HCEC 1CT (cell line): ENCODE measurements around the gene HMGN2.
"Not testable (repeated sequence)": the region's sequence is repeated elsewhere in the genome, so short reads cannot be mapped to it uniquely, and the experiment has no call there.

Experiments used
- DNase-seq: peaks from one replicate; pipeline ENCODE4 v3.0.0-alpha.2; 2017

The HMGN2 gene

DNA sequence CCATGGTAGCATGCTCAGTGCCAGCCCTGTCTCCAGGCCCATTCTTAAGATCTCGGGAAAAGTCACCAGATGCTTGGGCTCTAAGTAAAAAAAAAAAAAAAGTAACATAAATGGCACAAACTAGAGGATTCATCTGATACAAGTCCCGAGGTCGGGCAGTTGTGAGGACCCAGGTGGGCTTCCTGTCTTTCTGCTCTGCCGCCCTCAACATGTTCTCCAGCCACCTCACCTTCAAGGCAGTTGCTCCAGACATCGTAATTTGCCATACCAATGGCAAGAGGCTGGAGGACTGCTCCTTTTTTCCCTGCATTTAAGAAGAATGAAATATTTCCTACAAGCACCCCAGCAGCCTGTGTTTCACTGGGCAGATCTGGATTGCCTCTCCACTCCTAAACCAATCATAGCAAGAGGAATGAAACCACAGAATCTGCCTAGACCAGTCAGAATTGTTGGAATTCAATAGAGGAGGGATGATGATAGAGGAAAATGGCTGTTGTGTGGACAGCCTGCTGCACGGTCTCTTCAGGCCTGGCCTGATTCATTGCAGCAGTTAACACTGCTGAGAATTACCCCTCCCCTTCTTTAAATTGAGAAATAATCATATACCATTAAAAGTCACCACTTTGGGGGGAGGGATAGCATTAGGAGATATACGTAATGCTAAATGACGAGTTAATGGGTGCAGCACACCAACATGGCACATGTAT is 5.4 kb downstream of the HMGN2 start:
- peak; percentile 5 for DNase-seq

DNA sequence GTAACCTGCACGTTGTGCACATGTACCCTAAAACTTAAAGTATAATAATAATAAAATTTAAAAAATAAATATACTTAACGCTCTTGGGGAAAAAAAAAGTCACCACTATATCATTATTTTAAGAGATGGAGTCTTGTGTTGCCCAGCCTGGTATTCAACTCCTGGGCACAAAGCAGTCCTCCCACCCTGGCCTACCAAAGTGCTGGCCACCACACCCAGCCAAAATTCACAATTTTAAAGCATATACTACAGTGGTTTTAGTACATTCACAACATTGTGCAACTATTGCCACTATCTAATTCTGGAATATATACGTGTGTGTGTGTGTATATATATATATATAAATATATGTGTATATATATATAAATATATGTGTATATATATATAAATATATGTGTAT is 5.9 kb downstream of the HMGN2 start:
- DNase-seq: no peak

GRCh38 chr1:26478988-26479387 is 6.7 kb downstream of the HMGN2 start:
- no peak for DNase-seq

DNA sequence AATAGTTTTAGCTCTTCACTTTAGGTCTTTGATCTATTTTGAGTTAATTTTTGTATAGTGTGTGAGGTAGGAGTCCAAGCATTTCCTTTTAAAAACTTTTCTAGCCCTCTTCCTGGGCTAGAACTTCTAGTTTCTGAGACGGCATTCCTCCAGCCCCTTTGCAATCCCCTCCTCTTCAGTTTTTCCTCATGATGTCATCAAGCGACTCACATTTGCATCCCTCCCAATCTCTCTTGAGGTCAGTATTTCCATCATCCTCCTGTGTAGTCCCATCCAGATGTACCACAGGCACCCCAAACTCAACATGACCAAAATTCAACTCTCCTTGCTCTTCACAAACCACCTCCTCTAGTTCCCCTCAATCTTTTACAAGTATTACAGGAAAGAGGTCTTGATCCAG is 10.7 kb downstream of the HMGN2 start:
- no peak for DNase-seq

GRCh38 chr1:26483980-26484379 is 11.7 kb downstream of the HMGN2 start:
- DNase-seq: no peak

DNA sequence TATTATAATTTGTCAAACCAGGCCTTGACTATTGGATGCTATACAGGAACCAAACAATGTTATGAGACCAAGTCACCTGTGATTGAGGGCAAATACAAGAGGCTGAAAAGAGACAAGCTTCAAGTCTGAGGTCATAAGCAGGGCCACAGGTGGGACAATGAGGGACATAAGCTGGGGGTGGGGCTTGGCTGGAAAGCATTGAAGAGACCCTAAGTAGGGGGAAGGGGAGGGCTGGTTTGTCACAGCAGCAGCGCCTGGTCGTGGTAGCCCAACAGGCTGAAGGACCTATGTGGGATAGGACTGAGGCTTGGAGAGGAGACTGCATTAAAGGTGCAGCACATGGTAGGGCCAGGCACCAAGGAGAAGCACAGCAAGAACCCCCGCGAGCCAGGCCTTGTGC is 17.9 kb downstream of the HMGN2 start:
- no peak for DNase-seq

GRCh38 chr1:26493267-26493666 is 21.0 kb downstream of the HMGN2 start:
- no peak for DNase-seq

DNA sequence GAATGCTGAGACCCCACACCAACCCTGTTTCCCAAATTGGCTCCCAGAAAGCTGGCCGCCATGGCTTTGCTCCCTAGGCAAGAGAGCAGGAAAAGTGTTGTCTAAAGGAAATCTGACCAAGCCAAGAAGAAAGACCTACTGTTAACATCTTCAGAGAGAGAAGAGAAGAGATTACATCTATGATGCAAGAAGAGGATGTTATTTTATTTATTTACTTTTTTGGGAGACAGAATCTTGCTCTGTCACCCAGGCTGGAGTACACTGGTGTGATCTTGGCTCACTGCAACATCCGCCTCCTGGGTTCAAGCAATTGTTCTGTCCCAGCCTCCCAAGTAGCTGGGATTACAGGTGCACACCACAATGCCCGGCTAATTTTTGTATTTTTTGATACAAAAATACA is 21.7 kb downstream of the HMGN2 start:
- no peak for DNase-seq

- peak; percentile 22 for DNase-seq
Measured at GRCh38 chr1:26496861-26497260, 24.6 kb downstream of the HMGN2 start.

DNA sequence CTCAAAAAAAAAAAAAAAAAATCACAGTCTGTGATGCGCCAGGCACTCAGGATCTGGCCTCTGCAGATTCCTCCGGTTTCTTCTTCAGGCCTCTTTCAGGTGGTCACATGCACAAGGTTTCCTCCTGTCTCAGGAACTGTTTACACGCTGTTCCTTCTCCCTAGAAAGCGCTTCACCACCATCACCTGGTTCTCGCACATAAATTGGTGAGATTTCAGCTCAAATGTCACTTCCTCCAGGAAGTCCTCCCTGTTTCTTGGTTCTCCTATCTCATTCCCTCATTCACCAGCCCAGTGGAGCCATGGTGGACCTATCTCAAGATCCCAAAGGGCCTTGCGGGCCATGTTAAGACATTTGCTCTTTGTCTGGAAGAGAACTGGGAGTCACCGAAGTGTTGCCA is 26.7 kb downstream of the HMGN2 start:
- no peak for DNase-seq

GRCh38 chr1:26500488-26501175 is 28.4 kb downstream of the HMGN2 start:
- DNase-seq: peak; percentile 72

DNA sequence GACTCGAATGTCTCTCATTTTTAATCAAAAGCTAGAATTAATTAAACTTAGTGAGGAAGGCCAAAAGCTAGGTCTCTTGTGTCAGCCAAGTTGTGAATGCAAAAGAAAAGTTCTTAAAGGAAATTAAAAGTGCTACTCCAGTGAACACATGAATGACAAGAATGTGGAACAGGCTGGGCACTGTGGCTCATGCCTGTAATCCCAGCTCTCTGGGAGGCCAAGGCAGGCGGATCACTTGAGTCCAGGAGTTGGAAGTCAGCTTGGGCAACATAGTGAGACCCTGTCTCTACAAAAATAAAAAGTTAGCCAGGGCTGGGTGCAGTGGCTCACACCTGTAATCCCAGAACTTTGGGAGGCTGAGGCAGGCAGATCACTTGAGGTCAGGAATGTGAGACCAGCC is 38.5 kb downstream of the HMGN2 start:
- not testable (repeated sequence) for DNase-seq

- not testable (repeated sequence) for DNase-seq
Measured at GRCh38 chr1:26515836-26516235, 43.6 kb downstream of the HMGN2 start.

DNA sequence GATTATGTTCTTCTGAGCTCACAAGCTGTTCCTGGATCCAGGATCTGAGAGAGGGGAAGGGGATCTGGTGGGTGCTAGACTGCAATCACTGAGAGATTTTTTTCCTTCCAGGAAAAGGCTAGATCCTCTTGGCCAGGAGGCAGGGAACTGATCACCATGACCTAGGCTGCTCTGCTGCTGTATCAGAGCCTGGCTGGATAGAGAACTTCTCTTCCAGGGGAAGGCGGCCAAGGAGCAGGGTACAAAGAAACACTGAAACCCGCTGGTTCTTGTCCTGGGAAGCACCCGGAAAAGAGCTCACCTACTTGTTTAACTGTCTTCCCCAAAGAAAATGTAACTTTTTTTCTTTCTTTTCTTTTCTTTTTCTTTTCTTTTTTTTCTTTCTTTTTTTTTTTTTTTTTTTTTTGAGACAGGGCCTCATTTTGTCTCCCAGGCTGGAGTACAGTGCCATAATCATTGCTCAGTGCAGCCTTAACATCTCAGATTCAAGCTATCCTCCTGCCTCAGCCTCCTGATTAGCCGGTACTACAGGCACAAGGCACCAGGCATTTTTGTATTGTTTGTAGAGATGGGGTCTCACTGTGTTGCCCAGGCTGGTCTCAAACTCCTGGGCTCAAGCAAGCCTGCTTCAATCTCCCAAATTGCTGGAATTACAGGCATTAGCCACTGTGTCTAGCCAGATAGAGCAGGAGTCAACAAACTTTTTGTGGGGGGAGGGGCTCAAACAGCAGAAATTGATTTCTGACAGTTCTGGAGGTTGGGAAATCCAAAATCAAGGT is 44.9 kb downstream of the HMGN2 start:
- no peak for DNase-seq

GRCh38 chr1:26517766-26518049 is 45.5 kb downstream of the HMGN2 start:
- no peak for DNase-seq

- no peak for DNase-seq
Measured at GRCh38 chr1:26518355-26518754, 46.1 kb downstream of the HMGN2 start.

DNA sequence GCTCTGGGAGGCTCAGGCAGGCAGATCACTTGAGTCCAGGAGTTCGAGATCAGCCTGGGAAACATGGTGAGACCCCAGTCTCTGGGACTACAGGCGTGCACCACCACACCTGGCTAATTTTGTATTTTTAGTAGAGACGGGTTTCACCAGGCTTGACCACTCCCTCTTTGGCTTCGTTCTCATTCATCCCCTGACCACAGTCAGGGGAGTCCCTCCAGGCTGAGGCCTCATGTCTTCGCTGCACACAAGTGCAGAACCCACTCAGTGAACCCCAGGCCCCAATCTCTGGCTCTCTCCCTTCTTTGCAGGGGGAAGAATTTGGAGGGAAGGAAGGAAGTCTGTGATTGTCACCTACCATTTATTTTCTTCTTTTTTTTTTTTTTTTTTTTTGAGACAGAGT is 48.1 kb downstream of the HMGN2 start:
- no peak for DNase-seq

DNA sequence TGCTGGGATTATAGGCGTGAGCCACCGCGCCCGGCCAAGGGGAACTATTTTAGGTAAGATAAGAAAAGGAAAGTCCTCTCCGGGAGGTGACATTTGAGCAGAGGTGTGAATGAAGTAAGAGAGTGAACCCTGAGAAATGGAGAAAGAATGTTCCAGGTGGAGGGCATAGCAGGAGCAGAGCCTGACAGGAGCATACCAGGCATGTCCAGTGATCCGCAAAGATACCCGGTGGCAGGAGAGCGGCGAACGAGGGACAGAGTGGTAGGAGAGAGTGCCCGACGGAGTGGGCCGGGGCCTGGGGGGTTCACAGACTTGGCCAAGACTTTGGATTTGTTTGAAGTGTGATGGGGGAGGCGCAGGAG is 49.4 kb downstream of the HMGN2 start:
- no peak for DNase-seq

DNA sequence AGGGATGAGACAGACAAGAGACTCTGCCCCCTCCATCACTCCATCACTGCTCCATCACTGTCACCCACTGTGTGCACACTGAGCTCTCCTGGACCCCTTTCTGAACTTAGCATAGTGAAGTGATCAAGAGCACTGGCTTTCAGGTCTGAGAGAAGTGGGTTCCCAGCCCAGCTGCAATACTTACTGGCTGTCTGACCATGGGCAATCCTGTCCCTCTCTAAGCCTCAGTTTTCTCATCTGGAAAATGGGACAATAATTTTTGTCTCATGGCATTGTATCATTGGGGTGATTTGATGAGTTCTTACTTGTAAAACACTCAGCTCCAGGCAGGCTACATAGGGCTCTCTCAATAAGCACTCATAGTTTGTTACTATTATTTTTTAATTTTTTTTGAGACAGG is 49.8 kb downstream of the HMGN2 start:
- DNase-seq: no peak

GRCh38 chr1:26524181-26524580 is 51.9 kb downstream of the HMGN2 start:
- DNase-seq: no peak
